MM.1S (cell line): ENCODE data around the gene EVA1A.

Source experiments
- CTCF ChIP-seq: fragments of 300-600 bp; sonication (generic); IDR thresholded peaks from 2 replicates; pipeline ENCODE4 v1.5.1; 2016; ENCODE audit warnings: antibody characterized with exemption, low read length, mixed read lengths
- EZH2 ChIP-seq: fragments of 300-600 bp; sonication (generic); optimal IDR thresholded peaks from 2 replicates; pipeline ENCODE3; 2017; ENCODE audit warnings: low read depth, mild to moderate bottlenecking, antibody characterized with exemption, low read length, mixed read lengths
- EZH2phosphoT487 ChIP-seq: fragments of 300-600 bp; sonication (generic); IDR thresholded peaks from 2 replicates; pipeline ENCODE4 v1.6.1; 2018; ENCODE audit warnings: antibody characterized with exemption, low read length

- TF ChIP-seq CTCF: no peak
- TF ChIP-seq EZH2: no peak
- TF ChIP-seq EZH2phosphoT487: no peak
Observed at GRCh38 chr2:75574106-75574505, 13.4 kb upstream of the EVA1A start.
